Heart right ventricle (tissue), 16 donors: ENCODE results near the gene STX7. TPM values are rescaled to one million over a fixed set of nuclear protein-coding genes. Genes with fewer than 3 reads are reported as not detected.

Experiments
- ATAC-seq, 8 donors: fragments of 200-7000 bp; cut with Tn5 transposase; one replicate each; pipeline ENCODE4 v1.9.1; 2020; ENCODE audit warnings: mild to moderate bottlenecking in 8 of 8, moderate library complexity in 8 of 8, moderate number of reproducible peaks in 1 of 8
- DNase-seq, 2 donors: peaks; one replicate each; pipeline ENCODE4 v3.0.0-alpha.2; 2020
- H3K27ac ChIP-seq, 10 donors: fragments of 200-600 bp; sonication (generic) in 2 of 10; one replicate each; pipeline versions ENCODE4 v1.5.0 to v1.8.0; 2020 to 2022; ENCODE audit warnings: mild to moderate bottlenecking in 3 of 10
- H3K27me3 ChIP-seq, 7 donors: fragments of 200-600 bp; one replicate each; pipeline ENCODE4 v1.8.0; 2021 to 2022; ENCODE audit warnings: mild to moderate bottlenecking in 2 of 7
- H3K36me3 ChIP-seq, 9 donors: fragments of 200-600 bp; sonication (generic) in 1 of 9; one replicate each; pipeline versions ENCODE4 v1.5.0 to v1.8.0; 2020 to 2022; ENCODE audit warnings: mild to moderate bottlenecking in 2 of 9
- H3K4me1 ChIP-seq, 9 donors: fragments of 200-600 bp; sonication (generic) in 1 of 9; one replicate each; pipeline versions ENCODE4 v1.5.0 to v1.8.0; 2020 to 2022; ENCODE audit warnings: mild to moderate bottlenecking in 4 of 9
- H3K4me3 ChIP-seq, 10 donors: fragments of 200-600 bp; sonication (generic) in 2 of 10; one replicate each; pipeline versions ENCODE4 v1.5.0 to v1.8.0; 2020 to 2022; ENCODE audit warnings: mild to moderate bottlenecking in 7 of 10, moderate library complexity in 2 of 10
- H3K9me3 ChIP-seq, 11 donors: fragments of 200-600 bp in 10 of 11; sonication (generic) in 2 of 11; one replicate each; pipeline versions ENCODE4 v1.5.0 to v1.8.0; 2013 to 2022; ENCODE audit warnings: mild to moderate bottlenecking in 2 of 11, control low read depth in 1 of 11, moderate library complexity in 1 of 11
- CTCF ChIP-seq, 9 donors: fragments of 200-600 bp; sonication (generic) in 2 of 9; IDR thresholded peaks; one replicate each; pipeline versions ENCODE4 v1.5.0 to v1.8.0; 2021 to 2022; ENCODE audit warnings: antibody characterized with exemption in 9 of 9, mild to moderate bottlenecking in 5 of 9, moderate library complexity in 1 of 9
- WGBS, 2 donors: extraction: QIAGEN DNeasy Blood & Tissue Kit; methylation state at CpG; one replicate each; pipeline ENCODE4 v1.1.7; 2013; ENCODE audit warnings: inconsistent platforms in 1 of 2; 5-methylcytosine and 5-hydroxymethylcytosine counted together
- intact Hi-C, 10 donors: fragments of 100-400 bp; cut with DNase I; formaldehyde crosslinking; loops; one replicate each; pipeline versions ENCODE4 v1.11.1 to v1.14.2; 2022
- polyA plus RNA-seq, 2 donors: library from polyadenylated mRNA; stranded (reverse); fragments of 200-250 nt; gene quantifications; one replicate each; pipeline ENCODE4 v1.2.3, GENCODE V29; 2013
- total RNA-seq, 10 donors: library from RNA; stranded (reverse); fragmentation: NEBNext Ultra II Directional in 3 of 10; extraction: Animal tissue kit (Norgen Biotek cat#: 25700) in 3 of 10; gene quantifications; one replicate each; pipeline versions ENCODE4 v1.2.1 to v1.2.4, GENCODE V29; 2021 to 2023
- donor health status: Arrhythmogenic right ventricular cardiomyopathy.
- donor health status: ischemic (EF 13 %, LVEDD 7.1; RV severe dilation, severe dysfunction).
- donor health status: healthy with polysubstance abuse.
- donor health status: DM: no; HTN: yes; CAD: no.
- donor health status: DM: no; HTN: no; CAD: no.
- donor health status: ischemic (EF 25% LVEDD 6.9; RV normal size, moderate dysfunction).
- donor health status: ischemic (EF 25% LVEDD 5.7; RV mildly dilated, moderate dysfunction).
- donor health status: healthy.
- donor health status: DM: yes; HTN: yes; CAD: no.
- donor health status: Ischemic cardiomyopathy.
- donor health status: ischemic (EF 35%, LVEDD 5.7; RV mildly dilated, moderate dysfunction).
- donor health status: nonischemic (EF 11% LVEDD 7.7; RV severe dilation, severe dysfunction).
- donor health status: DM: yes; HTN: yes; CAD: no.
- donor health status: PGD.
- donor health status: ischemic (EF 29% LVEDD 5.4; RV normal size, mild dysfunction).
- donor health status: nonischemic (EF 23%, LVEDD 6.1; RV moderate dilation, normal function).

Gene STX7
- total and polyA plus RNA-seq, 12 donors: 6.4 to 71.4 (median 59.3) TPM

- Histone ChIP-seq H3K36me3 (peaks cover 0 to 29% (median 0%) of the 10 kb centered on the region in 9 donors), H3K9me3 (no peaks in the 10 kb centered on the region), H3K27me3 (no peaks in the 10 kb centered on the region), H3K4me1 (peaks cover 0 to 52% (median 21%) of the 10 kb centered on the region in 9 donors), H3K4me3 (no peak overlapping the region), H3K27ac (no peak overlapping the region)
- 54 to 85% methylated on average over 2 of the region's 2 CpGs for WGBS, 2 donors
- DNase-seq (no peak), ATAC-seq (no peak)
- TF ChIP-seq CTCF (IDR thresholded peaks at IDR 0.05): no peak
- intact Hi-C loops: no loop called here
Observed at GRCh38 chr6:132478266-132478665, 34.6 kb downstream of the STX7 start.

GRCh38 chr6:132476688-132477087 lies 36.2 kb downstream of the STX7 start:
- no peak for TF ChIP-seq CTCF (IDR thresholded peaks at IDR 0.05)
- Histone ChIP-seq H3K4me3 (no peak overlapping the region), H3K27ac (no peak overlapping the region), H3K36me3 (peaks cover 0 to 45% (median 0%) of the 10 kb centered on the region in 9 donors), H3K9me3 (no peaks in the 10 kb centered on the region), H3K4me1 (peaks cover 0 to 43% (median 21%) of the 10 kb centered on the region in 9 donors), H3K27me3 (no peaks in the 10 kb centered on the region)
- WGBS, 2 donors: 91 to 94% methylated on average over 4 of the region's 4 CpGs
- DNase-seq (no peak), ATAC-seq (no peak)
- intact Hi-C loops: no loop called here

GRCh38 chr6:132475925-132476324 lies 37.0 kb downstream of the STX7 start:
- no peaks in the 10 kb centered on the region for H3K9me3 ChIP-seq
- DNase-seq (no peak), ATAC-seq (no peak)
- intact Hi-C loops: no loop called here
- H3K36me3 ChIP-seq: peaks cover 0 to 52% (median 6%) of the 10 kb centered on the region in 9 donors
- peaks cover 0 to 41% (median 18%) of the 10 kb centered on the region in 9 donors for H3K4me1 ChIP-seq
- no peaks in the 10 kb centered on the region for H3K27me3 ChIP-seq
- TF ChIP-seq CTCF (IDR thresholded peaks at IDR 0.05): no peak
- no peak overlapping the region for H3K27ac ChIP-seq
- WGBS, 2 donors: 80 to 83% methylated on average over 1 of the region's 1 CpG
- no peak overlapping the region for H3K4me3 ChIP-seq

DNA sequence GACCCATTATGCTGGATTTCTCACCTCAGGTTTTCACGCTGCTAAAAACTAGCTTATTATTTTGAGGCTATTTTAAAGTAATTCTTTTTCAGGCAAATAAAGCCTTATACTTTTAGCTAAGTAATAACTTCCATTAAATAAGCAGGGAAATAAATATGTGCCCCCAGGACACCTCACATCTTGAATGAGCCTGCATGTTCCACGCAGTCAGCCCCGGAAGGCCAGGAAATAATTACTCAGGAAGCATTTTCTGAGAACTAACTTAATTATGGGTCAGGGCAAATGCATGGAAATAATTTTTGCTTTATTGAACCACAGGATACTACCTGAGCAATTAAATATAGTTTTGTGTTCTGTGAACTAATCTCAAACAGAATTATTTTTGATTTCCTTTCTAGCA lies 41.1 kb downstream of the STX7 start:
- H3K36me3 ChIP-seq: peaks cover 0 to 85% (median 36%) of the 10 kb centered on the region in 9 donors
- no peak for TF ChIP-seq CTCF (IDR thresholded peaks at IDR 0.05)
- 85 to 88% methylated on average over 3 of the region's 3 CpGs for WGBS, 2 donors

More for the DNA sequence above, 41.1 kb downstream of the STX7 start:
- no peak overlapping the region for H3K27ac ChIP-seq
- H3K27me3 ChIP-seq: no peaks in the 10 kb centered on the region
- peaks cover 0 to 17% (median 5%) of the 10 kb centered on the region in 9 donors for H3K4me1 ChIP-seq
- no peaks in the 10 kb centered on the region for H3K9me3 ChIP-seq
- ATAC-seq (no peak), DNase-seq (no peak)
- H3K4me3 ChIP-seq: no peak overlapping the region
- intact Hi-C loops: no loop called here
